GM18511 (cell line): ENCODE measurements around the gene ACE.

Source experiments
- ATAC-seq: cut with Tn5 transposase; IDR thresholded peaks from one replicate; pipeline ENCODE4 v1.9.1; 2021; ENCODE audit warnings: mild to moderate bottlenecking, moderate library complexity; ENCODE audit not compliant: unreplicated experiment

ACE gene

DNA sequence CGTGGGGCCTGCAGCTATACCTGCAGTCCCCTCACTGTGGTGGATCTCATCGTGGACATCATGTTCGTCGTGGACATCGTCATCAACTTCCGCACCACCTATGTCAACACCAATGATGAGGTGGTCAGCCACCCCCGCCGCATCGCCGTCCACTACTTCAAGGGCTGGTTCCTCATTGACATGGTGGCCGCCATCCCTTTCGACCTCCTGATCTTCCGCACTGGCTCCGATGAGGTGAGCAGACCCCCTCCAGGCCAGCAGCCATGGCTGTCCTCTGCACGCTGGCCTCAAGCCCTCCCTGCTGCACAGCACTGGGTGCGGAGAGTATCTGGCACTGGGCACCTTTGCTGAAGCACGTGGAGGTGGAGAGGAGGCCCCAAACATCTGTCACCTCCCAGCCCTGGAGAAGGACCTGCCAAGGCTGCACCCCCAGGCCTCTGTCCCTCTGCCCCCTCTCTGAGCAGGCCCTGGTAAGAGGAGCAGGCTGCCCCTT lies 57.3 kb downstream of the ACE start:
- no peak for ATAC-seq

DNA sequence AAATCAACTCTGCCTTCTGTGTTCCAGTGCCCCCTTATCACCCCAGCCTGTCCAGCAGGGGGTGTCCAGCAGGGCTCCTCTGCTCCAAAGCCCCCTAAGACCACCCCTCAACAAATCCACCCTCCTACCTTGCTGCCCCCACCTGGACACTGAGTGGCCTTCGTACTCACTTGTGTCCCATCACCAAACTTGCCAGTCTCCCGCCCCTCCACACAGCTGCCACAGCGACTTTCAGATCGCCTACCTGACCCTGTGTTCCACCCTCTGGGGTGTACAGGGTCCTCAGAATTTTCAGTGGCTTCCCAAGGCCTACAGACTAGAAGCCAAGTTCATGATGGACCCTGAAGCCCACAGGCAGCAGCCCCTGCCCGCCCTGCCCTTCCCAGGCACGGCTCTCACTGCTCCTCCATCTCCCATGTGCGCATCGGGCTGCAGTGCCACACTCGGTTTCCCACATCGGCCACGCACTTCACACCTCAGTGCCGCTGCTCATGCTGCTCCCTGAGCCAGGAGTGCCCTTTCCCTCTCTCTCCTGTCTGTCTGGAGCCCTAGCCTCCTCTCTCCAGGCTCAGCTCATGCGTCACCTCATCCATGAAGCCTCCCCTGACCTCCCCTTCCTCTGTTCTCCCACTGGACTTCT lies 58.1 kb downstream of the ACE start:
- ATAC-seq, result no peak

DNA sequence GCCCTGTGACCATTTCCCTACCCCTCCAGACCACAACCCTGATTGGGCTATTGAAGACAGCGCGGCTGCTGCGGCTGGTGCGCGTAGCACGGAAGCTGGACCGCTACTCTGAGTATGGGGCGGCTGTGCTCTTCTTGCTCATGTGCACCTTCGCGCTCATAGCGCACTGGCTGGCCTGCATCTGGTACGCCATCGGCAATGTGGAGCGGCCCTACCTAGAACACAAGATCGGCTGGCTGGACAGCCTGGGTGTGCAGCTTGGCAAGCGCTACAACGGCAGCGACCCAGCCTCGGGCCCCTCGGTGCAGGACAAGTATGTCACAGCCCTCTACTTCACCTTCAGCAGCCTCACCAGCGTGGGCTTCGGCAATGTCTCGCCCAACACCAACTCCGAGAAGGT lies 58.8 kb downstream of the ACE start:
- no peak for ATAC-seq

DNA sequence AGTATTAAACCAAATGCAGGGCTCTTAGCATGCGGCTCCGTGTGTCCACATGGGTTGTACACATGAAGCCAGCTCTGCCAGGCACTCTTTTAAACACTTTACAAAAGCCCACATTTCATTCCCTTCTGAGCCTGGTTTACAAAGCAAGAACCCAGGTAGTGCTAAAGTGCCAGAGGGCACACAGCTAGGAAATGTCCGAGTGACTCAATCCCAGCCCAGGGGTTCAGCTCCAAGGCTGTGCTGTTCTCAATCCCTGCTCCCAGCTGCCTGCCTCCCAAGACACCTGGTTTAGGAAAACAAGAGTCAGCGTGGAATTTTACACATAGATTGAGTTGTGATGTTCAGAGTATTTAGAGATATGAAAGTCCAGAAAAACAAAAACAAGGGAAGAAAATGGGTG lies 60.1 kb downstream of the ACE start:
- no peak for ATAC-seq

DNA sequence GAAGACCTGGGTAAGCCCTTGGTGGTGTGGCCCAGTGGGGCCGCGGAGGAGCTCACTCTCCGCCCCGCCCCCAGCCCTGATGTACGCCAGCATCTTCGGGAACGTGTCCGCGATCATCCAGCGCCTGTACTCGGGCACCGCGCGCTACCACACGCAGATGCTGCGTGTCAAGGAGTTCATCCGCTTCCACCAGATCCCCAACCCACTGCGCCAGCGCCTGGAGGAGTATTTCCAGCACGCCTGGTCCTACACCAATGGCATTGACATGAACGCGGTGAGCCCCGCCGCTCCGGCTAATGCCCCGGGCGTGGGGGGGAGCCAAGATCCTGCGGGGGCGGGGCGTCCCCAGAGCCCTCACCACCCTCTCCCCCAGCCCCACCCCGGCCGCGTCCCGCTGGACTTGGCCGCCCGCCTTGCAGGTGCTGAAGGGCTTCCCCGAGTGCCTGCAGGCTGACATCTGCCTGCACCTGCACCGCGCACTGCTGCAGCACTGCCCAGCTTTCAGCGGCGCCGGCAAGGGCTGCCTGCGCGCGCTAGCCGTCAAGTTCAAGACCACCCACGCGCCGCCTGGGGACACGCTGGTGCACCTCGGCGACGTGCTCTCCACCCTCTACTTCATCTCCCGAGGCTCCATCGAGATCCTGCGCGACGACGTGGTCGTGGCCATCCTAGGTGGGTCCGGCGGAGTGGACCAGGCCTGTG lies 61.3 kb downstream of the ACE start:
- ATAC-seq, result no peak

DNA sequence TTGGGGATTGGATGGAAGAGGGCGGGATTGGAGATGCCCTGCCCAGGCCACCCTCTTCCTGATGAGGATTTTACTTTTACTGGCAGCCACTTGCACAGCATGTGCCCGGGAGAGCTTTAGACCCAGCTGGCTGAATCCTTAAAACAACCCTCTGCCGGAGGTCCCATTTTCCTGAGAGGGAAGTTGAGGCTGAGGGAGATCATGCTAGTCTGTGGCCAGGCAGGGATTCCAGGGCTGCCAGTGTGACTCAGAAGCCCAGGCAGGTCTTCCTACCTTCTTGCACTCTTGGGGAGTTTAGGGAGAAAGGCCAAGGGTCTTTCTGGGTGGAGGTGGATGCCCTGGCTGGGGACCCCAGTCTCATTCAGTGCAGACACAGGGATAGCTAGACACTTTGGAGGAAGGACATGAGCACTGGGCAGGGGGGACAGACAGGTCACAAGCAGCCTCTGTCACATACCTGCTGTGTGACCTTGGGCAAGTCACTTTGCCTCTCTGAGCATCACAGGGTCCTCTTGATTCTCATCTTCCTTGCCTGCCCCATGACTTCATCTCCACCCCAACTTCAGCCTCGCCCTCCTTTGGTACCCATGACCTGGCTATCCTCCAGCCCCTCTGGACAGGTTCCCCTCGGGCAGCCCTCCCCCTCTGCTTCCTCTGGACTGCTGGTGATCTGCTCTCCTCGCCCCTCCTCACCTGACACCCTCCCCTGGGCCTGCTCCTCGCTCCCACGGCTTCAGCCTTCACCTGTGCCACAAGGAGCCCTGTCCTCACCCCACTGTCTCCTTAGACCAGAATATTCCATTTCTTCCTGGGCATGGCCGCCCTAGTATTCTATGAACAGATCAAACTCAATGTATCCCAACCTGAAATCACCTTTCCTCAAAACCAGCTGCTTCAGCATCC lies 62.1 kb downstream of the ACE start:
- ATAC-seq, result no peak

DNA sequence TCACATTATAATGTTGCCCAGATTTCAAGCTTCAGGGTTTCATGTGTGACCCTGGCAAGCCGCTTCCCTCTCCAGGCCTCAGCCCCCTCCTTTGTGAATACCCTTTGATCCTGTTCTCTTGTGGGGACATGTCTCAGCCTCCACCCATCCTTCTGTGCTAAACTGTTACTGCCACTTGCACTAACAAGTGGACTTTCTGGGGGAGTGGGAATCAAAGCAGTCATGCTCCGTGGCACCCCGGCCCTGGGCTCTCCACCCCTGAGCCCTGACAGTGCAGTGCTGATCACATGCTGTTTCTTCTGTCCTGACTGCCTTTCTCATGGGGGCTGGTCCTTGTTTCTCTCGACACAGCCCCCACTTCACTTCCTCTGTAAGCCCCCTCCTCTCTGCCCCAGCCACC lies 63.7 kb downstream of the ACE start:
- no peak for ATAC-seq

DNA sequence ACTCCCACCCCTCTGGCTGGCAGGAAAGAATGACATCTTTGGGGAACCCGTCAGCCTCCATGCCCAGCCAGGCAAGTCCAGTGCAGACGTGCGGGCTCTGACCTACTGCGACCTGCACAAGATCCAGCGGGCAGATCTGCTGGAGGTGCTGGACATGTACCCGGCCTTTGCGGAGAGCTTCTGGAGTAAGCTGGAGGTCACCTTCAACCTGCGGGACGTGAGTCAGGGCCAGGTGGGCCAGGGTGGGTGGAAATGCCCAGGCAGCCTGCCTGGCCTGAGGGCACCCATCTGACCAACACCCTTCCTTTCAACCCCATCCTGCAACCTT lies 65.3 kb downstream of the ACE start:
- no peak for ATAC-seq

DNA sequence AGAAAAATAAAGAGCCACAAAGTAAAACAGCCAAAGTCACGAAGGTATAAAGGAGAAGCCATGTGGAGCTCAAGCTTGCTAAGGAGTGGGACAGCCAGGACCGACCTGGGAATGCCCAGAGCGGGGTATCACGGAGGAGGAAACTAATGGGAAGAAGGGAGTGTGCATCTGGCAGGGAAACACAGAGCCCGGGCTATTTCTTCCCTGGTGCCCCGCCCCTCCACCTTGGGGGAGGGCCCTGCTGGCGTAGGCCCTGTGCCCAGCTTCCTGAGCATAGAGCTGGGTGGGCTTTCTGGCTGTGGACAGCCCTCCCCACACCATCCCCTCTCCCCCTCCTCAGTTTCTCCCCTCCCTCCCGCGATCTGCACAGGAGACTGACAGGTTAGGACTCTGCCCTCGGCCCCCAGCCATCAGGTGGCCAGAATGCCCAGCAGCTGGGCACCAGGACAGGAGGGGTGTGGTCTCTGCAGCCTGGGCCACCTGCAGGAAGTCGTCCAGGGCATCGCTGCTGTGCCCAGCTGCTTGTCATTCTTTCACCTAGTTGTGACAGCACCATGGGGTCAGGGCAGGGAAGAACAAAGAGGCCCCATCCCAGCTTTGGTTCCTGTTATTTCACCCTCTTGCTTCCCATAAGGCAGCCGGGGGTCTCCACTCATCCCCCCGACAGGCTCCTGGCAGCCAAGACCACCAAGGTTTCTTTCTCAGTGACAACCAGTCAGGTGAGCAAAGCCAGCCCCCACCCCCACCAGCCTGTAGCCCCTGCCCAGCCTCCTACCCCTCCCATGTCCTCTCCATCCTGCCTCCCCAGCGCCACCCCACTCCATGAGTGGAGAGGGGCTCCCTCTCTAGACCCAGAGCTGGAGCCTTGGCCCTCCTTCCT lies 66.3 kb downstream of the ACE start:
- ATAC-seq, result no peak

DNA sequence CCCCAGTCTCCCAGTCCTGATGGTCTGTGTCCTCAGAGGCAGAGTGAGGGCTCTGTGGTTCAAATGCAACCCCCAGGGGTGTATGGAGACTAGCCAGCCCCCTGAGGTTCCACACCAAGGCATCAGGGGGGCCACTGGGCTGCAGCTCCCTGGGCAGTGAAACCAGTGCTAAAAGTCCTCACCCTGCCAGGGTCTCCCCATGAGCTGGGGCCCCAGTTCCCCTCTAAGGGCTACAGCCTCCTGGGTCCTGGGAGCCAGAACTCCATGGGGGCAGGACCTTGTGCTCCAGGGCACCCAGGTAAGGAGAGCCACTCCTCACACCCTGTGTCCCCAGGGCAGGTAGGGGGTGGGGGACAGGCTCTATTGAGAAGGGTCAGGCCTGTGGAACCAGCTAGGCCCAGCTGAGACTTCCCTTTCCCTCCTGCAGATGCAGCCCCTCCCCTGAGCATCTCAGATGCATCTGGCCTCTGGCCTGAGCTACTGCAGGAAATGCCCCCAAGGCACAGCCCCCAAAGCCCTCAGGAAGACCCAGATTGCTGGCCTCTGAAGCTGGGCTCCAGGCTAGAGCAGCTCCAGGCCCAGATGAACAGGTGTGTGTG lies 67.1 kb downstream of the ACE start:
- no peak for ATAC-seq

DNA sequence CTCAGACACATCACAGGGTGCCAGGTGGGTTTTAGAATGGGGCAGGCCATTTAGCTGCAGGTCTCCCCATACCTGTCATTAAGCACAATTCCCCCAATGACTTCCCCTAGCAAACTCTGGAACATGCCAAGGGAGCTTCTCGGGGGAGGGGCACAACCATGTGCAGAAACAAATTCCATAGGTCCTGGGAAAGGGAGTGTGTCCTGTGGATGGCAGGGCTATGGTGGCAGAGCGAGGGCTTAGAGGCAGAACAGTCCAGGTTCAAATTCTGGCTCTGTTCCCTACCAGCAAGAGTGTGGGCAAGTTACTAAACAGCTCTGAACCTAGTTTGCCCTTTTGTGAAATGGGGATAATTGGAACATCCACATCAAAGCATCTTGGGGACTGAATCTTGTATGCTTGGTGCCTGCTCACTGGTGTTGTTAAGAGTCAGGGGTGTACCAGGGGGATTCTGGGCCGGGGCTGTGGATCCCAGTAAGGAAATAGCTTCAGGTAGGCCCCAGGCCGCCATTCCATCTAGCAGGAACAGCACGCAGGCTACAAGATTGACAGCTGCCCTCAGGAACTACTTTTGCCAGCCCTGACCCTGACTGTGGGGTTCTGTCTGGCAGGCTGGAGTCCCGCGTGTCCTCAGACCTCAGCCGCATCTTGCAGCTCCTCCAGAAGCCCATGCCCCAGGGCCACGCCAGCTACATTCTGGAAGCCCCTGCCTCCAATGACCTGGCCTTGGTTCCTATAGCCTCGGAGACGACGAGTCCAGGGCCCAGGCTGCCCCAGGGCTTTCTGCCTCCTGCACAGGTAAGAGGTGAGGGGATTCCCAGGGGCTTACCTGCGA lies 67.8 kb downstream of the ACE start:
- no peak for ATAC-seq

DNA sequence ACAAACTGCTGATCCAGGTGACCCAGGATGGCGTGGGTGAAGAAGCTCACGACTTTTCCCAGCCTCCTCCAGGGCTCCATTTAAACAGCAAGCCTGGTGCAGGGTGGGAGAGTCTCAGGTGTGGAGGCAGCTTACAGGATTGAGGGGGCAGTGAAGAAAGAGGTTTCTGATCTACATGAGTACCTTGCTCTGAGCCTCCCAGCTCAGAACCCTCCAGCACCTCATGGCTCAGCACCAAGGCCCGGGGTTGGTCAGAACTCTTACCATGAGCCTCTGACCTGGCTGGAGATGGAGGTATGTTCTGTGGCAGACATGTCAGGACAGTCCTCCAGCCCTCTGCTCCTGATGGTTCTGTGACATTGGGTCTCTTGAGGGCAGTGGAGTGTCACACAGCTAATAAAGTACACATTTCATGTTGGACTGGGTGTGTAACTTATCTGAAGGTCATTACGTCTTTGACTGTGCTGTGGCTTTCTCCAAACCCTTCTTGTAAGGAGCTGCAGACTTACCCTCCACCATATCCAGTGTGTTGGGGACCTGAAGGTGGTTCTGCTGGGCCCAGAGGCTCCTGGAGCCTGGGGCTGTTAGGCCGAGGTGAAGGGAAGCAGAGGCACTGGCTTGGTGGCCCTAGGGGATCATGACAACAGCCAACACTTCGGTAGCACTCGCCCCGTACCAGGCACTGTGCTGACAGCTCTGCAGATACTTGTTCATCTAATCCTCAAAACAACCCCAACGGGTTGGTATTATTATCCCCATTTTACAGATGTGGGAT lies 69.6 kb downstream of the ACE start:
- no peak for ATAC-seq

DNA sequence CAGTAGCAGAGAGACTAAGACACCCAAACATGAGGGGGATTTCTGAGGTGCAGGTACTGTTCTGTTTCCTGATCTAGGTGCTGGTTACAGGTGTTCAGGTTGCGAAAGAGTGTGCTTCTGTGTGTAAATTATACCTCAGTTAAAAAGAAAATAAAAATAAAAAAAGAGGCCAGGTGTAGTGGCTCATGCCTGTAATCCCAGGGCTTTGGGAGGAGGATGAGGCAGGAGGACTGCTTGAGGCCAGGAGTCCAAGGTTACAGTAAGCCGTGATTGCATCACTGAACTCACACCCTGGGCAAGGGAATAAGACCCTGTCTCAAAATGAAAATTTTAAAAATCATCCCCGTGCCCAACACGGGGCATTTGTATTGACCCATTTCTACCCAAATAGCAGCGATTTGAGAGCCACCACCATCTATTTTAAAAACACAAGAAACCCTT lies 70.2 kb downstream of the ACE start:
- ATAC-seq, result no peak
